VCaP (cell line): ENCODE data around the gene PTP4A1.

Experiments used
- H3K27ac ChIP-seq: fragments of 450-650 bp; 2 replicates; pipeline ENCODE4 v1.5.1; 2017
- TF ChIP-seq, protein P1 (sequence below): fragments of 450-650 bp; conservative IDR thresholded peaks from 2 replicates; pipeline ENCODE4 v1.5.1; 2017; ENCODE audit warnings: mild to moderate bottlenecking, moderate library complexity

The PTP4A1 gene

GRCh38 chr6:63576985-63577712, 4.9 kb downstream of the PTP4A1 start:
- no peak overlapping the region for H3K27ac ChIP-seq
- TF ChIP-seq, protein P1, sequence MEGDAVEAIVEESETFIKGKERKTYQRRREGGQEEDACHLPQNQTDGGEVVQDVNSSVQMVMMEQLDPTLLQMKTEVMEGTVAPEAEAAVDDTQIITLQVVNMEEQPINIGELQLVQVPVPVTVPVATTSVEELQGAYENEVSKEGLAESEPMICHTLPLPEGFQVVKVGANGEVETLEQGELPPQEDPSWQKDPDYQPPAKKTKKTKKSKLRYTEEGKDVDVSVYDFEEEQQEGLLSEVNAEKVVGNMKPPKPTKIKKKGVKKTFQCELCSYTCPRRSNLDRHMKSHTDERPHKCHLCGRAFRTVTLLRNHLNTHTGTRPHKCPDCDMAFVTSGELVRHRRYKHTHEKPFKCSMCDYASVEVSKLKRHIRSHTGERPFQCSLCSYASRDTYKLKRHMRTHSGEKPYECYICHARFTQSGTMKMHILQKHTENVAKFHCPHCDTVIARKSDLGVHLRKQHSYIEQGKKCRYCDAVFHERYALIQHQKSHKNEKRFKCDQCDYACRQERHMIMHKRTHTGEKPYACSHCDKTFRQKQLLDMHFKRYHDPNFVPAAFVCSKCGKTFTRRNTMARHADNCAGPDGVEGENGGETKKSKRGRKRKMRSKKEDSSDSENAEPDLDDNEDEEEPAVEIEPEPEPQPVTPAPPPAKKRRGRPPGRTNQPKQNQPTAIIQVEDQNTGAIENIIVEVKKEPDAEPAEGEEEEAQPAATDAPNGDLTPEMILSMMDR, result no peak

DNA sequence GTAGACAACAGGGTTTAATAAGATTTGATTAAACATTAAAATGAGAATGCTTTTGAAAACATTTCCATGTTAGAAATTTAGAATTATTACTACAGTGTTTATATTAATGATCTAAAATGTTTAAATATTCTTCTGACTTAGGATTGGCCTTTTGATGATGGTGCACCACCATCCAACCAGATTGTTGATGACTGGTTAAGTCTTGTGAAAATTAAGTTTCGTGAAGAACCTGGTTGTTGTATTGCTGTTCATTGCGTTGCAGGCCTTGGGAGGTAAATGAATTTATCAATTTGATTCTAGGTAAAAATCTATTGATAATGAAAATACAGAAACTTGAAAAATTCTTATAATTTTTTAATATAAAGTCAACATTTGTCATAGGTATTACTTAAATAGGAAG, 6.5 kb downstream of the PTP4A1 start:
- TF ChIP-seq, protein P1, result no peak
- H3K27ac ChIP-seq, result no peak overlapping the region

DNA sequence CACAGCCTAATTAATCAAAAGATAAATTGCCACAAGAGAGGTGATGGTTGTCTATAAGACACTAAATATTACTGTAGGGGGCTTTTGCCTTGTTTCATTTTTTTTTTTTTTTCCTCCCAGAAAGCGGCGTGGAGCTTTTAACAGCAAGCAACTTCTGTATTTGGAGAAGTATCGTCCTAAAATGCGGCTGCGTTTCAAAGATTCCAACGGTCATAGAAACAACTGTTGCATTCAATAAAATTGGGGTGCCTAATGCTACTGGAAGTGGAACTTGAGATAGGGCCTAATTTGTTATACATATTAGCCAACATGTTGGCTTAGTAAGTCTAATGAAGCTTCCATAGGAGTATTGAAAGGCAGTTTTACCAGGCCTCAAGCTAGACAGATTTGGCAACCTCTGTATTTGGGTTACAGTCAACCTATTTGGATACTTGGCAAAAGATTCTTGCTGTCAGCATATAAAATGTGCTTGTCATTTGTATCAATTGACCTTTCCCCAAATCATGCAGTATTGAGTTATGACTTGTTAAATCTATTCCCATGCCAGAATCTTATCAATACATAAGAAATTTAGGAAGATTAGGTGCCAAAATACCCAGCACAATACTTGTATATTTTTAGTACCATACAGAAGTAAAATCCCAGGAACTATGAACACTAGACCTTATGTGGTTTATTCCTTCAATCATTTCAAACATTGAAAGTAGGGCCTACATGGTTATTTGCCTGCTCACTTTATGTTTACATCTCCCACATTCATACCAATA, 7.8 kb downstream of the PTP4A1 start:
- TF ChIP-seq, protein P1, result no peak
- H3K27ac ChIP-seq, result no peak overlapping the region

DNA sequence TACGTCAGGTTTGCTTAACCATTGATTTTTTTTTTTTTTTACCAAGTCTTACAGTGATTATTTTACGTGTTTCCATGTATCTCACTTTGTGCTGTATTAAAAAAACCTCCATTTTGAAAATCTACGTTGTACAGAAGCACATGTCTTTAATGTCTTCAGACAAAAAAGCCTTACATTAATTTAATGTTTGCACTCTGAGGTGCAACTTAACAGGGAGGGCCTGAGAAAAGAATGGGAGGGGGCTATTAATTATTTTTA, 8.4 kb downstream of the PTP4A1 start:
- TF ChIP-seq, protein P1, result no peak
- H3K27ac ChIP-seq, result no peak overlapping the region

DNA sequence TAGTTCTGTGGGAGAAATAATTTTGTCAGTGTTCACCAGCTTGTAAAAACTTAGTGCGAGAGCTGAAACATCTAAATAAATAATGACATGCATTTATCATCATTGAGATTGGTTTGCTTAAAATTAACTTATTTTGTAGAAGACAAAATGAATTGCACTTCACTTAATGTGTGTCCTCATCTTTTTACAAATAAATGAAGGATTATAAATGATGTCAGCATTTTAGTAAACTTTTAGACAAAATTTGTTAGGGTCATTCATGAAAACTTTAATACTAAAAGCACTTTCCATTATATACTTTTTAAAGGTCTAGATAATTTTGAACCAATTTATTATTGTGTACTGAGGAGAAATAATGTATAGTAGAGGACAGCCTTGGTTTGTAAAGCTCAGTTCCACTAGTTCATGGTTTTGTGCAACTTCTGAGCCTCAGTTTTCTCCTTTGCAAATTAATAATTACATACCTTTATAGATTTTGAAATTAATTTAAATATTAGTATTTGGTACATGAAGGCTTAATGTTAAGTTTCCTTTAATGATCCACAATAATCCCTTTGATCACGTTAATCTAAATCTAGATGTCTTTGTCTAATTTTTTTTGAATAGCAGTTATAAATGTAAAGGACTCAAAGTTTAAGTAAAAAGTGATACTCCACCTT, 9.2 kb downstream of the PTP4A1 start:
- TF ChIP-seq, protein P1, result no peak
- H3K27ac ChIP-seq, result no peak overlapping the region

- H3K27ac ChIP-seq, result no peak overlapping the region
- TF ChIP-seq, protein P1, result no peak
These were observed 10.4 kb downstream of the PTP4A1 start for GRCh38 chr6:63582579-63583231.

DNA sequence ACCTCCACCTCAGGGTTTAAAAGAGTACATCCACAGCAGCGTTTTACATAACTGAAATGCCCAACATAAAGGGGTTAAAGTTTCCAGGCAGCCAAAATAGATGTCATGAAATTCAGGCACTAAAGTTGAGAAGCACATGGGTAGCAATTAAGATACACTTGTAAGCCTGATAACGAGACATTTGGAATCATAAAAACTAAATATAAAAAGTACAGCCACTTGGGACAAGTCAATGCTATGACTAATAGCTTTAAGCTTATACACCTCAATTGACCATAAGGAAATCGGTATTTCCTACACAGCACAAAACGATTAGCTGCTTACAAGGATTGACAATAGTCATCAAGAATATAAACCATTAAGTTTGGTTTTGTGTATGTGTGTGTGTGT, 11.8 kb downstream of the PTP4A1 start:
- H3K27ac ChIP-seq, result no peak overlapping the region
- TF ChIP-seq, protein P1, result no peak
